Suprapubic skin (tissue), 4 donors: Measurements from ENCODE around the gene USF1.

Experiments used
- POLR2A ChIP-seq, 2 donors: fragments of 450-650 bp; IDR thresholded peaks; one replicate each; pipeline ENCODE4 v1.6.1; 2017; ENCODE audit warnings: antibody characterized with exemption in 2 of 2, mild to moderate bottlenecking in 2 of 2, moderate library complexity in 2 of 2
- POLR2AphosphoS5 ChIP-seq, 3 donors: sonication (generic); formaldehyde crosslinking; IDR thresholded peaks; one replicate each; pipeline ENCODE4 v1.6.1; 2017; ENCODE audit warnings: antibody characterized with exemption in 3 of 3
- TF ChIP-seq, protein P1 (sequence below), 2 donors: fragments of 200-600 bp in 1 of 2; fragments of 450-650 bp in 1 of 2; sonication (generic) in 1 of 2; IDR thresholded peaks; one replicate each; pipeline ENCODE4 v1.5.1; 2016 to 2019; ENCODE audit warnings: antibody characterized with exemption in 2 of 2, mild to moderate bottlenecking in 1 of 2, moderate library complexity in 1 of 2

DNA sequence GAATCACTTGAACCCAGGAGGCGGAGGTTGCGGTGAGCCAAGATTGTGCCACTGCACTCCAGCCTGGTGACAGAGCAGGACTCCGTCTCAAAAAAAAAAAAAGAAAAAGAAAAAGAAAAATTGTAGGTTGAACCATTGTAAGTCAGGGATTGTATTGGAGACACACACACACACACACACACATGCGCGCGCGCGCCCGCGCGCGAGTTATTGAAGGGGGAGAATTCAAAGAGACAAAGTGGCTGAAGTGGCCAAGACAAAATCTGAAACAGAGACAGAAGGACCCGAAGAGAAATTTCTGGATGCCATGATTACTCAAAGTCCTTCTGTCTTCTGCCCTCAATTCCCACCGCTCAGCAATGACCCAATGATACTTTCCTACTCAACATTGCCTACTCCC is 48.7 kb upstream of the USF1 start:
- TF ChIP-seq, protein P1, sequence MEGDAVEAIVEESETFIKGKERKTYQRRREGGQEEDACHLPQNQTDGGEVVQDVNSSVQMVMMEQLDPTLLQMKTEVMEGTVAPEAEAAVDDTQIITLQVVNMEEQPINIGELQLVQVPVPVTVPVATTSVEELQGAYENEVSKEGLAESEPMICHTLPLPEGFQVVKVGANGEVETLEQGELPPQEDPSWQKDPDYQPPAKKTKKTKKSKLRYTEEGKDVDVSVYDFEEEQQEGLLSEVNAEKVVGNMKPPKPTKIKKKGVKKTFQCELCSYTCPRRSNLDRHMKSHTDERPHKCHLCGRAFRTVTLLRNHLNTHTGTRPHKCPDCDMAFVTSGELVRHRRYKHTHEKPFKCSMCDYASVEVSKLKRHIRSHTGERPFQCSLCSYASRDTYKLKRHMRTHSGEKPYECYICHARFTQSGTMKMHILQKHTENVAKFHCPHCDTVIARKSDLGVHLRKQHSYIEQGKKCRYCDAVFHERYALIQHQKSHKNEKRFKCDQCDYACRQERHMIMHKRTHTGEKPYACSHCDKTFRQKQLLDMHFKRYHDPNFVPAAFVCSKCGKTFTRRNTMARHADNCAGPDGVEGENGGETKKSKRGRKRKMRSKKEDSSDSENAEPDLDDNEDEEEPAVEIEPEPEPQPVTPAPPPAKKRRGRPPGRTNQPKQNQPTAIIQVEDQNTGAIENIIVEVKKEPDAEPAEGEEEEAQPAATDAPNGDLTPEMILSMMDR (IDR thresholded peaks at IDR 0.05) = no peak
- TF ChIP-seq POLR2AphosphoS5 (IDR thresholded peaks at IDR 0.05) (no peak), POLR2A (IDR thresholded peaks at IDR 0.05) (no peak)
